GM21619 (cell line): ENCODE results near the gene TMEM229B.

Experiments used
- ATAC-seq: cut with Tn5 transposase; IDR thresholded peaks from one replicate; pipeline ENCODE4 v1.9.1; 2021; ENCODE audit not compliant: unreplicated experiment

TMEM229B gene

GRCh38 chr14:67515386-67516079 lies 27.0 kb upstream of the TMEM229B start:
- ATAC-seq, result peak; percentile 51

GRCh38 chr14:67514650-67515385 lies 26.3 kb upstream of the TMEM229B start:
- peak; percentile 54 for ATAC-seq

DNA sequence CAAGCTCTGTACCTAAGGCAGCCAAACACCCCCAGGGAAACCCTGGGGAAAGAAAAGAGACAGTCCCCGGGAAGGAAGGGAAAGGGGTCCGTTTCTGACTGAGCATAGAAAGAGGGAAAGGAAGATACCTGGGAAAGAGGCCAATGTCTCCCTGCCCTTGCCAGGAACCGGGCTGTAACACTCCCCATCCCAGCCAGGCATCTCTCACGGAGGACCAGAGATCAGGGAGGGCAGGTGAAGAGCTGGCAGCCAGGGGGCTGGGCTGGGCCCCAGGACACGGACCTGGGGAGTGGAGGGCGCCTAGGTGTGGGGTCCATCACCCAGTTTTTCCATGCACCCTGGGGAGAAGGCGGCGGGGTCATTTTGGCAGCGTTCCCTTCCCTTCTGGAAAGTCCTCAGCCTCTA lies 25.7 kb upstream of the TMEM229B start:
- no peak for ATAC-seq

GRCh38 chr14:67513631-67514108 lies 25.1 kb upstream of the TMEM229B start:
- no peak for ATAC-seq

GRCh38 chr14:67512463-67513310 lies 24.2 kb upstream of the TMEM229B start:
- no peak for ATAC-seq

DNA sequence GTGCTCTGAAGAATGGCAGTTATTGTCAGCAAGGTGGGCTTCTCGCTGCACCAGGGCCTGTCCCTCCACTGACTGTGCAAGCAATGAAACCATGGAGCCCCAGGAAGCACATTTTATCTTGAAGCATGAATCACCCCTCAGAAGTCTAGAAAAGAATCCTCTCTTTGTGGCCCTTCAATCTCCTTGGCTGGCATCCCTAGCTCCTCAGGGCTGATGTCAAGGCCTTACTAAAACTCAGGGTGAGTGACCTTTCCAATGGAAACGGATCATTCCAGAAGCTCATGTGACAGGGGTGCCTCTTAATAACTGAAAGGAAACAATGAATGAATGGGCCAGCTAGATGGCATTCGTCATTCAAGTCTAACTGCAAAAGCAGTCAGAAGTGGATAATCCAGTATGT lies 22.3 kb upstream of the TMEM229B start:
- no peak for ATAC-seq

- no peak for ATAC-seq
Measured at GRCh38 chr14:67510121-67510520, 21.6 kb upstream of the TMEM229B start.

DNA sequence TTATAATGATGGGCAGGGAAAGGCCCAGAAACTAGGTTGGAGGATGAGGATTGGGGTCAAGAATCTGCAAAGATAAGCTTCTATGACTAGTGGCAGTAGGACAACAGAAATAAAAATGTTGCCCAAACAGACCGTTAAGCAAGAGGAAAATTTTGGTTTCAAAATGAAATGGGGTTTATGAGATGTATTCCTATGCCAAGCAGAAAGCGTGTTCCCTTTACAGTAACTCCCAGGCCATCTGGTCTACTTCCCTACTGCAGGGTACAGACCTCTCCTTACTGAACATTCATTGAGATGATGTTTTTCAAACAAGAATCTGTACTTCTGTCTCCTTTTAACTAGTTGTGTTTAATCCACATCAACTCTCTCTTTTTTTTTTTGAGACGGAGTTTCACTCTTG lies 20.4 kb upstream of the TMEM229B start:
- ATAC-seq, result no peak

GRCh38 chr14:67505254-67505653 lies 16.7 kb upstream of the TMEM229B start:
- no peak for ATAC-seq

DNA sequence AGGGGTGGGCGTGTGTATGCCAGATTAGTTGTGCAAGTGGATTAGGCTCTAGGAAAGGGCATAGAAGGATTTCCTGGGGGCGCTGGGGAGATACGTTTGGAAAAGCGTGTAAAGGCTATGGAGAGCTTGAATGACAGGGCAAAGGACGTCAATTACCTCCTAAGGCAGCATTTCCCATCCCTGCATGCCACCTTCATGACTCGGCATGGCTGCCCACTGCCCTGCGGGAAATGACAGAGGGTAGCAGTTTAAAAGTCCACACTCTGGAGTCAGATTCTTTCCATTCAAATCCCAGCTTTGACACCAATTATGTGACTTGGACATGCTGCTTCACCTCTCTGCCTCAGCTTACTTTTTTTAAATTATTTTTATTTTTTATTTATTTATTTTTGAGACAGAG lies 14.8 kb upstream of the TMEM229B start:
- ATAC-seq, result no peak

DNA sequence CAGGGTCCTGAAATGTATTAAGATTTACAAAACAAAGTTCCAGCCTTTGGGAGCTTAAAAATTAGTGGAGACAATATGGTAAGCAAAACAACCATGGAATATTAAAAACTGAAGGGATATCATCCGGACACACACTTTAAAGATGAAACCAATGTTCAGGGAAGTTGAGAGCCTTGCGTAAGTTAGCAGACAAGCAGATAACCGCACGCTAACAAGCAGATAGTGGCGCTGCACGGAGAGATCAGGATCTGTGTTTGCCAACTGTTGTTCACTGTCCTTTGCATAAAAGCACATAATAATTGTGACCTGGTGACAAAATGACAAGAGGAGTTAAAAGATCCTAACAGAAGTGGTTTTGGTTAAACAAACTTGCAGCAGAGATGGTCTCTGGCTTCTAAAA lies 14.3 kb upstream of the TMEM229B start:
- ATAC-seq, result no peak

DNA sequence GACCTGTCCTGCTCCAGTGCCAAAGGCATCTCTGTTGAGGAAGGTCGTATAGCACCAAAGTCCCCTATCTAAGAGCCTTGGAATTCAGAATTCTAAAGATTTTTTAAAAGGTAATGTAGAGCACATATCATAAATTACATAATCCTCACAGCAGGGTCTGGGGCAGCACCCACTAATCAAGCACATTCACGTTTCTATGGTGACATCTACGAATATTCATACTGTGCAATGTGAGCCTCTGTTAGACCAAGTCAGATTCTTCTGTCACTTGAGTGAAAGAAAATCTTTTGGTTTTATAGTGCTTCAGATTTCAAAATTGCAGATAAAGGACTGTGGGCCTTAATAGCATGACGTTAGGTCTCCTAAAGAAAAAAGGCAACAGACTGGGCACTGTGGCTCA lies 13.1 kb upstream of the TMEM229B start:
- ATAC-seq, result no peak

DNA sequence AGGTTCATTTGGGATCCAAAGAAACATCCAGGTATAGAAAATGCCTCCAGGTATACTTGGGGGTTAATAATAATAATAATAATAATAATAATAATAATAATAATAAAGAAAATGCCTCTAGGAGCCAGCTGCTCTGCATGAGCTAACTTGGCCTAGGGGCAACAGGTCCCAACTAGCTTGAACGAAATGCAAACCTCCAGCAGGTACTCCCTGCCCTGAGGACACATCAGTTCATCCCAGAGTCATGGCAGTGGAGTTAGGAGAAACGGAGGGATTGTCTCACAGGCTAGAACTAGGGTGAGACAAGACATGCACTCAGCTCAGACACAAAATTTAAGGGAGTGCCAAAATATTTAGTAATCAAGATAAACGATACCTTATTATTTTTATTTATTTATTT lies 12.5 kb upstream of the TMEM229B start:
- no peak for ATAC-seq

DNA sequence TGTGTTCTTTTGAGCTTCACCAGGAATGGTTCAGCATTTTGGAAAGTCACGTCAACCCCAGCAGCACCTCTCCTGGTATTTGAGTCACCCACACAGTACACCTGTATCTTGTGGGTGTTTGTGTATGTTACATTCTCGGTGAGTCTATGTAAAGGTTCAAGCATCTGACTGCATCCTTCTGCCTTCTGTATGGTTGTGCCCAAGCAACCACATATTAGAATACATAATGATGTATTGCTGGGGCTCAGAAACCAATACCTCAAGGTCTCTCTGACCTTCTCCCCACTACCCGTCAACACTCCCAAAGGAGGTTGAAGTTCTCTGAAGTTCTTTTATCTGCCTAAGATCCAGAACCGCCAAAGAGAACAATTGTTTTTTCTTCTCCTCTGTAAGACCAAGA lies 9.2 kb upstream of the TMEM229B start:
- no peak for ATAC-seq

GRCh38 chr14:67497216-67497615 lies 8.7 kb upstream of the TMEM229B start:
- ATAC-seq, result no peak

- no peak for ATAC-seq
Measured at GRCh38 chr14:67495827-67496226, 7.3 kb upstream of the TMEM229B start.

DNA sequence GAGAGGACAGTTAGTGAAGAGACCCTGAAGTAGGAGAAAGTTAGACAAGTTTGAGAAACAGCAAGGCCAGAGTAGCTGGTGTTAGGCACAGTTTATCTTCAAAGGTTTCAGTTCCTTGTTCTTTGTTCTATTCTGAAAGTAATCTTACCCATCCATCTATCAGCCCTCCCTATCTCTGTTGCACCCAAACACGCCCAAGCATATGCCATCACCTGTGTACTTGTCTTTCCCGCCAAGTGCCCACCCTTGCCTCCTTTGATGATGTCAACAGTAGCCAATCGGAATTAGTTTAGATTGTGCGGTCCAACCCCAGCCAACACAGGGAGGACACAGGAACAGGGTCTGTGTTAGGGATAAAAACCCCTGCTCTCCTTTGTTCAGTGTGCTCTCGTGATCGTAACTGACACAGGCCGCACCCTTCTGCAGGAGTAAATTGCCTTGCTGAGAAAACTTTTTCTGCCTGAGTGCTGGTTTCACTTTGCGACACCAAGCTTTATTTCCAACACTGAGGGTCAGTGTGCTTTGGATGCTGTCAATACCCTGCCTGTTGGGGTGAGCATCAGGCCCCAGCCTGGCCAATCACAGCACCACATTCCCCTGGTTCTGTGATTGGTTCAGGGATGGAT lies 4.7 kb upstream of the TMEM229B start:
- no peak for ATAC-seq

GRCh38 chr14:67492538-67492937 lies 4.0 kb upstream of the TMEM229B start:
- ATAC-seq, result no peak

DNA sequence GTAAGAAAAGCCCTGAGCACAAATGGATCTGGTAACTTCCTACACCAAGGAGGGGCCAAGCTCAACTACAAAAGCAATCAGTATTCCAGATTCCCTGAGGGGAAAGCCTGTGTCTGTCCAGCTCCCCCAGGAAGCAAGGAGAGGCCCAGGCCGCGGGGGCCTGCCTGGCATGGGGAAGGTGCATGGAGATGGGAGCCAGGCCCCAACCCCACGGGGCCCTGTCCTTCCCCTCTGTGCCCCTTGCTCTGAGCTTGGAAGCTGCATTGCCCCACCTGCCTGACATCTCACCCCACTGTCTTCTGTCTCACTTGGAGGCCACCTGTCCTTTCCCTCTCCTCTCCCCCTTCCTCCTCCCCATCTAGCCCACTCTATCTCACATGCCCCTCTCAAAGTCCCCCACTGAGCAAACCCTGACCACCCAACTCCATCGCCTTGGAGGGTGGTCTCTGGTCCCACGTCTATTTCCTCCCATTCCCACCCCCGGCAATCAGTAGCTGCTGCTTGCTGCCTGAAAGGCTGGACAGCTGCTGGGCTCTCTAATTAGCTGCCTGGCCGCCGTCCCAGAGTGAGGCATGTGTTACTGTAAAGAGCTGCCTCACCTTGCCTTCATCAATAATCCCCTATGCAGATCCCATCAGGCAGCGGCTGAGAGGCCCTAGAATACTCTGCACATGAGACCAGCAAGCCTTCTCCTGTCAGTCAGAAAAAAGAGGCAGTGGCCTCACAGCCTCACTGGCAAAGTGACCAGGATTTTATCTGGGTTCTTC lies 3.4 kb upstream of the TMEM229B start:
- no peak for ATAC-seq

DNA sequence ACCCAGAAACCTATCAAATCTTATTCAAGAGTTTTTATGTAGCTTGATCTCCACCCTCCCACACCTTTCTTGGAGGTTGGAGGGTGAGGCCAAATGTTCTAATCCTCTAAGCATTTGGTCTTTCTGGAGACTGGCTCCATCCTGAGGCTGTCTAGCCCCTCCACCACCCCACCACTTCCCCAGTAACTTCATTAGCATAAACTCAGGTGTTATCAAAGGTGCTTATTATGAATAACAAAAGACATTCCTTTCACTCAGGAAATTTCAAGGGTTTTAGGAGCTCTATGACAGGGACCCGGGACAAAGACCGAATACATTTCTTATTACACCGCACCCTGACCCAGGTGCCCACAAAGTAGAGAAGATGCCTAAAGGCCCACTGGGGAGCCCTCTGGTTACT lies 2.8 kb upstream of the TMEM229B start:
- no peak for ATAC-seq
